Measurements from ENCODE around the gene LRRK2.
A peak's percentile ranks its signal among the peaks of the same experiment; 100 is the strongest.
"Not testable (repeated sequence)": the region's sequence is repeated elsewhere in the genome, so short reads cannot be mapped to it uniquely, and the experiment has no call there.

The LRRK2 gene

GRCh38 chr12:40314927-40315326 is 90.1 kb downstream of the LRRK2 start:
- DNase-seq (ENCODE audit: low spot score) = no peak

- no peak for DNase-seq (ENCODE audit: low spot score)
Measured at GRCh38 chr12:40315375-40315774, 90.6 kb downstream of the LRRK2 start.

- no peak for DNase-seq (ENCODE audit: low spot score)
Measured at GRCh38 chr12:40324261-40324660, 99.5 kb downstream of the LRRK2 start.

GRCh38 chr12:40325349-40325960 is 100.7 kb downstream of the LRRK2 start:
- DNase-seq (ENCODE audit: low spot score) = peak; percentile 60

GRCh38 chr12:40327535-40327934 is 102.7 kb downstream of the LRRK2 start:
- no peak for DNase-seq (ENCODE audit: low spot score)

GRCh38 chr12:40330180-40330579 is 105.4 kb downstream of the LRRK2 start:
- DNase-seq (ENCODE audit: low spot score) = no peak

- no peak for DNase-seq (ENCODE audit: low spot score)
Measured at GRCh38 chr12:40331886-40332285, 107.1 kb downstream of the LRRK2 start.

GRCh38 chr12:40335991-40336390 is 111.2 kb downstream of the LRRK2 start:
- DNase-seq (ENCODE audit: low spot score) = no peak

GRCh38 chr12:40336573-40337199 is 111.9 kb downstream of the LRRK2 start:
- DNase-seq (ENCODE audit: low spot score) = peak; percentile 60

GRCh38 chr12:40338071-40338470 is 113.3 kb downstream of the LRRK2 start:
- DNase-seq (ENCODE audit: low spot score) = peak; percentile 67

- no peak for DNase-seq (ENCODE audit: low spot score)
Measured at GRCh38 chr12:40338621-40339020, 113.8 kb downstream of the LRRK2 start.

- no peak for DNase-seq (ENCODE audit: low spot score)
Measured at GRCh38 chr12:40342010-40342409, 117.2 kb downstream of the LRRK2 start.

GRCh38 chr12:40343124-40343523 is 118.3 kb downstream of the LRRK2 start:
- no peak for DNase-seq (ENCODE audit: low spot score)

- DNase-seq (ENCODE audit: low spot score) = no peak
Measured at GRCh38 chr12:40344312-40344711, 119.5 kb downstream of the LRRK2 start.

GRCh38 chr12:40351976-40352375 is 127.2 kb downstream of the LRRK2 start:
- no peak for DNase-seq (ENCODE audit: low spot score)

GRCh38 chr12:40375076-40375475 is 150.3 kb downstream of the LRRK2 start:
- DNase-seq (ENCODE audit: low spot score) = no peak

GRCh38 chr12:40376533-40377267 is 151.9 kb downstream of the LRRK2 start:
- no peak for DNase-seq (ENCODE audit: low spot score)

GRCh38 chr12:40378691-40379090 is 153.9 kb downstream of the LRRK2 start:
- DNase-seq (ENCODE audit: low spot score) = no peak

- DNase-seq (ENCODE audit: low spot score) = no peak
Measured at GRCh38 chr12:40382217-40382616, 157.4 kb downstream of the LRRK2 start.

GRCh38 chr12:40387279-40387678 is 162.5 kb downstream of the LRRK2 start:
- DNase-seq (ENCODE audit: low spot score) = not testable (repeated sequence)

- no peak for DNase-seq (ENCODE audit: low spot score)
Measured at GRCh38 chr12:40390980-40391379, 166.2 kb downstream of the LRRK2 start.

- DNase-seq (ENCODE audit: low spot score) = no peak
Measured at GRCh38 chr12:40393026-40393425, 168.2 kb downstream of the LRRK2 start.

- DNase-seq (ENCODE audit: low spot score) = no peak
Measured at GRCh38 chr12:40399656-40400055, 174.9 kb downstream of the LRRK2 start.
